Hepatocyte (in vitro differentiated cells): ENCODE measurements around the gene TRPC4AP. TPM values are rescaled to one million over a fixed set of nuclear protein-coding genes. Genes with fewer than 3 reads are reported as not detected.

Experiments
- DNase-seq: peaks from one replicate; pipeline ENCODE4 v3.0.0-alpha.2; 2016; ENCODE audit warnings: low spot score
- H2AFZ ChIP-seq: fragments of 200-600 bp; sonication (generic); 2 replicates; pipeline ENCODE4 v1.6.0; 2016; ENCODE audit warnings: antibody characterized with exemption, mild to moderate bottlenecking
- H3K27ac ChIP-seq: fragments of 200-600 bp; sonication (generic); 2 replicates; pipeline ENCODE4 v1.5.1; 2016; ENCODE audit warnings: mild to moderate bottlenecking
- H3K27me3 ChIP-seq: fragments of 200-600 bp; sonication (generic); 2 replicates; pipeline ENCODE4 v1.6.1; 2016
- H3K36me3 ChIP-seq: fragments of 200-600 bp; sonication (generic); replicated peaks from 2 replicates; pipeline ENCODE4 v1.5.1; 2016; ENCODE audit warnings: low read depth; ENCODE audit not compliant: insufficient read depth
- H3K4me1 ChIP-seq: fragments of 200-600 bp; sonication (generic); 2 replicates; pipeline ENCODE4 v1.5.1; 2016; ENCODE audit warnings: mild to moderate bottlenecking, moderate library complexity; ENCODE audit not compliant: insufficient read depth
- H3K4me2 ChIP-seq: fragments of 200-600 bp; sonication (generic); 2 replicates; pipeline ENCODE4 v1.6.0; 2016
- H3K4me3 ChIP-seq: fragments of 200-600 bp; sonication (generic); 2 replicates; pipeline ENCODE4 v1.5.1; 2016; ENCODE audit warnings: mild to moderate bottlenecking
- H3K79me2 ChIP-seq: fragments of 200-600 bp; sonication (generic); 2 replicates; pipeline ENCODE4 v1.6.0; 2017; ENCODE audit warnings: mild to moderate bottlenecking
- H3K9me2 ChIP-seq: fragments of 200-600 bp; sonication (generic); replicated peaks from 2 replicates; pipeline ENCODE4 v1.6.0; 2017; ENCODE audit warnings: mild to moderate bottlenecking; ENCODE audit not compliant: insufficient read depth
- H3K9me3 ChIP-seq: fragments of 200-600 bp; sonication (generic); 2 replicates; pipeline ENCODE4 v1.5.1; 2016; ENCODE audit warnings: low read depth, mild to moderate bottlenecking
- H4K20me1 ChIP-seq: fragments of 200-600 bp; sonication (generic); 2 replicates; pipeline ENCODE4 v1.6.0; 2016; ENCODE audit warnings: mild to moderate bottlenecking; ENCODE audit not compliant: insufficient read depth, poor library complexity, severe bottlenecking
- CTCF ChIP-seq: fragments of 200-600 bp; sonication (generic); IDR thresholded peaks from 2 replicates; pipeline ENCODE4 v1.5.1; 2016; ENCODE audit warnings: antibody characterized with exemption, mild to moderate bottlenecking; ENCODE audit not compliant: poor library complexity
- EZH2 ChIP-seq: fragments of 200-600 bp; sonication (generic); IDR thresholded peaks from 2 replicates; pipeline ENCODE4 v1.6.1; 2016; ENCODE audit warnings: antibody characterized with exemption, mild to moderate bottlenecking, borderline replicate concordance
- EZH2phosphoT487 ChIP-seq: fragments of 200-600 bp; sonication (generic); IDR thresholded peaks from one replicate; pipeline ENCODE4 v1.6.1; 2018; ENCODE audit warnings: antibody characterized with exemption, mild to moderate bottlenecking, low read depth, moderate library complexity; ENCODE audit not compliant: unreplicated experiment, severe bottlenecking
- WGBS: methylation state at CpG from one replicate; pipeline ENCODE4 v1.1.6; 2016; ENCODE audit warnings: low lambda C conversion rate; ENCODE audit errors: missing lambda C conversion rate; 5-methylcytosine and 5-hydroxymethylcytosine counted together
- polyA plus RNA-seq: library from polyadenylated mRNA; unstranded; fragments of >200 nt; fragmentation: Nextera tagmentation; extraction: Ambion mirVana; gene quantifications from 2 replicates; pipeline ENCODE4 v1.2.1, GENCODE V29; 2016
- total RNA-seq: library from RNA; depleted of rRNA; stranded (reverse); fragments of >200 nt; gene quantifications from 2 replicates; pipeline ENCODE4 v1.2.3, GENCODE V29; 2014

Gene TRPC4AP
- total and polyA plus RNA-seq, 2 experiments from 2014 or later: 88.6 to 94.9 TPM

- Histone ChIP-seq H3K4me1 (no peaks in the 10 kb centered on the region), H3K9me3 (no peaks in the 10 kb centered on the region), H3K9me2 (no peaks in the 10 kb centered on the region), H4K20me1 (no peaks in the 10 kb centered on the region), H3K27ac (no peak overlapping the region), H3K4me2 (no peak overlapping the region), H3K27me3 (no peaks in the 10 kb centered on the region), H3K79me2 (no peaks in the 10 kb centered on the region), H3K36me3 (no peaks in the 10 kb centered on the region), H3K4me3 (no peak overlapping the region), H2AFZ (no peak overlapping the region)
- 96% methylated on average over 25 of the region's 25 CpGs for WGBS
- TF ChIP-seq EZH2: no peak
- no peak for TF ChIP-seq CTCF
- DNase-seq: no peak
These were observed 93.6 kb downstream of the TRPC4AP start for GRCh38 chr20:34999021-34999451.

- no peak overlapping the region for H3K27ac ChIP-seq
- no peak overlapping the region for H2AFZ ChIP-seq
- TF ChIP-seq EZH2phosphoT487 (no peak), CTCF (no peak), EZH2 (no peak)
- H3K36me3 ChIP-seq: no peaks in the 10 kb centered on the region
- H3K79me2 ChIP-seq: no peaks in the 10 kb centered on the region
- H3K9me3 ChIP-seq: no peaks in the 10 kb centered on the region
- no peaks in the 10 kb centered on the region for H3K9me2 ChIP-seq
- no peak overlapping the region for H3K4me2 ChIP-seq
- H3K27me3 ChIP-seq: no peaks in the 10 kb centered on the region
- H3K4me1 ChIP-seq: no peaks in the 10 kb centered on the region
- no peak for DNase-seq
- no peak overlapping the region for H3K4me3 ChIP-seq
- WGBS: 94% methylated on average over 28 of the region's 28 CpGs
- H4K20me1 ChIP-seq: no peaks in the 10 kb centered on the region
These were observed 94.2 kb downstream of the TRPC4AP start for GRCh38 chr20:34998331-34998950.

GRCh38 chr20:34997774-34998173, 94.8 kb downstream of the TRPC4AP start:
- no peak overlapping the region for H3K4me2 ChIP-seq
- no peaks in the 10 kb centered on the region for H3K27me3 ChIP-seq
- H3K27ac ChIP-seq: no peak overlapping the region
- 88% methylated on average over 2 of the region's 2 CpGs for WGBS
- H3K4me1 ChIP-seq: no peaks in the 10 kb centered on the region
- H3K79me2 ChIP-seq: no peaks in the 10 kb centered on the region
- no peak overlapping the region for H3K4me3 ChIP-seq
- H3K9me2 ChIP-seq: no peaks in the 10 kb centered on the region
- H3K9me3 ChIP-seq: no peaks in the 10 kb centered on the region
- TF ChIP-seq EZH2 (no peak), CTCF (no peak), EZH2phosphoT487 (no peak)
- H3K36me3 ChIP-seq: no peaks in the 10 kb centered on the region
- DNase-seq: no peak
- H2AFZ ChIP-seq: no peak overlapping the region
- H4K20me1 ChIP-seq: no peaks in the 10 kb centered on the region
